Measurements from ENCODE around the gene OSBPL3. TPM values are rescaled to one million over a fixed set of nuclear protein-coding genes. Genes with fewer than 3 reads are reported as not detected.
A peak's percentile ranks its signal among the peaks of the same experiment; 100 is the strongest.

The OSBPL3 gene
- total and polyA plus RNA-seq, 2 donors (not counting 3 experiments of a cell fraction or from before 2014, with no cell fraction given), result 7.5 to 27.1 TPM

DNA sequence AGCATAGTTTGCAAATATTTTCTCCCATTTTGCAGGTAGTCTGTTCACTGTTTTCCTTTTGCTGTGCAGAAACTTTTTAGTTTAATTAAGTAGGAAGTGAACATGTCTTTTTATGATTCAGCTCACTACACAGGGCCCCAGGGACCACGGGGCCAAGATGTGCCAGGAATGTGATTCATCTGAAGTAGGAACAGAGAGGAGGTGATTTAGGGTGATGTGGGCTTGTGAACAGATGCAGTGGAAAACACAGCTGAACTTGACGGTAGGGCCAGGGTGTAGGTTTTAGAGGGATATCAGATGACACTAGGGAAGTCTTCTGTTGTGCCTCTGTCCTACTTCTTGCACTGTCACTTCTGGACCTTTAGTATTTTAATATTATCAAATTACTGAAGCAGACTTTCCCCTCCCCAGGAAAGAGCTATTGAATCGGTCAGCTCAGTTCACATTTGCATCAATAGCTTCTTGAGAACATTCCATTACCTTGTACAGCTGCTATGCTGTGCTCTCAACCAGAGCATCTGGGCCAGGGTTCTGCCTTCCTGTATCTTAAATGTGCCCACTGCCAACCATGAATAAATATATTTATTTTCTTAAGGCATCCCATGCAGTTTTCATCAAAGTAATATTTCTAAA, 96.9 kb downstream of the OSBPL3 start:
- Histone ChIP-seq H3K4me3 (replicated peaks in 1 of 3; ENCODE audit: insufficient read depth in 1 of 3, low read depth in 1 of 3, low read length in 3 of 3) (no peak overlapping the region), H3K27ac (ENCODE audit: insufficient read depth, low read depth, low read length) (peak overlapping the region; percentile 23), H4K20me1 (replicated peaks; ENCODE audit: control insufficient read depth, extremely low read depth, insufficient read depth, low read length) (no peaks in the 10 kb centered on the region), H3K9me1 (replicated peaks; ENCODE audit: control insufficient read depth, extremely low read depth, insufficient read depth, low read length) (no peaks in the 10 kb centered on the region), H3K4me1 (ENCODE audit: control insufficient read depth, extremely low read depth, insufficient read depth, low read length) (peaks cover 47% of the 10 kb centered on the region), H2AFZ (ENCODE audit: low read depth, low read length) (no peak overlapping the region), H3K9ac (replicated peaks; ENCODE audit: extremely low read depth, insufficient read depth, low read length) (no peak overlapping the region), H3K36me3 (ENCODE audit: control insufficient read depth in 2 of 2, extremely low read depth in 1 of 2, insufficient read depth in 2 of 2, low read length in 2 of 2) (no peaks in the 10 kb centered on the region), H3K79me2 (ENCODE audit: control insufficient read depth, insufficient read depth, low read length) (peaks cover 3% of the 10 kb centered on the region), H3K9me3 (replicated peaks; ENCODE audit: control insufficient read depth, insufficient read depth, low read length) (no peaks in the 10 kb centered on the region), H3K27me3 (ENCODE audit: control insufficient read depth in 2 of 2, insufficient read depth in 2 of 2, low read length in 2 of 2) (no peaks in the 10 kb centered on the region), H3K4me2 (ENCODE audit: insufficient read depth, low read length) (peak overlapping the region; percentile 2)
- TF ChIP-seq GATA2 (IDR thresholded peaks at IDR 0.05; ENCODE audit: insufficient read depth, insufficient read length, low read depth, low read length), result peak; percentile 39
- TF ChIP-seq, protein P1, sequence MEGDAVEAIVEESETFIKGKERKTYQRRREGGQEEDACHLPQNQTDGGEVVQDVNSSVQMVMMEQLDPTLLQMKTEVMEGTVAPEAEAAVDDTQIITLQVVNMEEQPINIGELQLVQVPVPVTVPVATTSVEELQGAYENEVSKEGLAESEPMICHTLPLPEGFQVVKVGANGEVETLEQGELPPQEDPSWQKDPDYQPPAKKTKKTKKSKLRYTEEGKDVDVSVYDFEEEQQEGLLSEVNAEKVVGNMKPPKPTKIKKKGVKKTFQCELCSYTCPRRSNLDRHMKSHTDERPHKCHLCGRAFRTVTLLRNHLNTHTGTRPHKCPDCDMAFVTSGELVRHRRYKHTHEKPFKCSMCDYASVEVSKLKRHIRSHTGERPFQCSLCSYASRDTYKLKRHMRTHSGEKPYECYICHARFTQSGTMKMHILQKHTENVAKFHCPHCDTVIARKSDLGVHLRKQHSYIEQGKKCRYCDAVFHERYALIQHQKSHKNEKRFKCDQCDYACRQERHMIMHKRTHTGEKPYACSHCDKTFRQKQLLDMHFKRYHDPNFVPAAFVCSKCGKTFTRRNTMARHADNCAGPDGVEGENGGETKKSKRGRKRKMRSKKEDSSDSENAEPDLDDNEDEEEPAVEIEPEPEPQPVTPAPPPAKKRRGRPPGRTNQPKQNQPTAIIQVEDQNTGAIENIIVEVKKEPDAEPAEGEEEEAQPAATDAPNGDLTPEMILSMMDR (IDR thresholded peaks at IDR 0.05; ENCODE audit: extremely low read depth in 1 of 2, insufficient read depth in 1 of 2, low read depth in 1 of 2, low read length in 2 of 2), result no peak
- peak; percentile 82 for TF ChIP-seq FOS (IDR thresholded peaks at IDR 0.05; ENCODE audit: borderline replicate concordance, insufficient read depth, low read length)
- TF ChIP-seq JUN (IDR thresholded peaks at IDR 0.05; ENCODE audit: borderline replicate concordance, insufficient read depth, insufficient read length, low read depth), result peak; percentile 33
- TF ChIP-seq POLR2AphosphoS5 (IDR thresholded peaks at IDR 0.05; ENCODE audit: insufficient read depth, low read depth, low read length), result peak; percentile 15
- POLR2A ChIA-PET, result interaction anchor here (0.6 kb wide), 1 partner anchor 126 kb away, joined by 3 read pairs; no protein-coding TSS in a partner anchor
- BruUV-seq (replicated peaks), result no TSS peak
- dilution Hi-C loops (cut with MboI; ENCODE audit: extremely low pct_ligation_motif_present, low sequenced_read_pairs), result no loop called here
- CTCF ChIA-PET, result interaction anchor here (0.6 to 2.2 kb wide), 15 partner anchors 14 to 211 kb away, joined by 3 to 19 read pairs (median 4); partner anchors contain the start of gene OSBPL3
- intact Hi-C loops (cut with micrococcal nuclease), result loop anchor here (2.0 kb wide), 1 partner anchor 66 kb away; no protein-coding TSS in a partner anchor
- FAIRE-seq (peak; percentile 86), DNase-seq (ENCODE audit: low read depth, low spot score) (peak; percentile 67)

Measured in endothelial cell of umbilical vein (primary cell).